ENCODE results near the gene KIRREL3.

DNA sequence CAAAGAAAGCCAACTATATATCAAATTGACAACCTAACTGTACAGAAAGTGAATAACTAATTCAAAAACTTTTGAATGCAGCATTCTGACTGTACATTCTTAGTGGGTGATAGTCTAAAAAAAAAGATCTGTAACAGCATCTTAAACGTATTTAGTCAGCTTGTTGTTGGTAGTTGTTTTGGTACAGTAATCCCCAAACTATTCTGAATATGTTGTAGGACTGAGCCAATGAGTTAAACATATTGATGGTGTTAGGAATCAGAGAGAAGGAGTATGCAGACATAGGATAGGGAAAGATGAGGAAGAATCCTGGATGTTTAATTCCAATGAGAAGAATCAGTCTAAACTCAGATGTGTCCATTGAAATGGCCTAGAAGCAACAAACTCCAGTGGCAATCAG is 41.9 kb upstream of the KIRREL3 start:
- no peak for TF ChIP-seq POLR2A (conservative IDR thresholded peaks at IDR 0.05)
- TF ChIP-seq, protein P1, sequence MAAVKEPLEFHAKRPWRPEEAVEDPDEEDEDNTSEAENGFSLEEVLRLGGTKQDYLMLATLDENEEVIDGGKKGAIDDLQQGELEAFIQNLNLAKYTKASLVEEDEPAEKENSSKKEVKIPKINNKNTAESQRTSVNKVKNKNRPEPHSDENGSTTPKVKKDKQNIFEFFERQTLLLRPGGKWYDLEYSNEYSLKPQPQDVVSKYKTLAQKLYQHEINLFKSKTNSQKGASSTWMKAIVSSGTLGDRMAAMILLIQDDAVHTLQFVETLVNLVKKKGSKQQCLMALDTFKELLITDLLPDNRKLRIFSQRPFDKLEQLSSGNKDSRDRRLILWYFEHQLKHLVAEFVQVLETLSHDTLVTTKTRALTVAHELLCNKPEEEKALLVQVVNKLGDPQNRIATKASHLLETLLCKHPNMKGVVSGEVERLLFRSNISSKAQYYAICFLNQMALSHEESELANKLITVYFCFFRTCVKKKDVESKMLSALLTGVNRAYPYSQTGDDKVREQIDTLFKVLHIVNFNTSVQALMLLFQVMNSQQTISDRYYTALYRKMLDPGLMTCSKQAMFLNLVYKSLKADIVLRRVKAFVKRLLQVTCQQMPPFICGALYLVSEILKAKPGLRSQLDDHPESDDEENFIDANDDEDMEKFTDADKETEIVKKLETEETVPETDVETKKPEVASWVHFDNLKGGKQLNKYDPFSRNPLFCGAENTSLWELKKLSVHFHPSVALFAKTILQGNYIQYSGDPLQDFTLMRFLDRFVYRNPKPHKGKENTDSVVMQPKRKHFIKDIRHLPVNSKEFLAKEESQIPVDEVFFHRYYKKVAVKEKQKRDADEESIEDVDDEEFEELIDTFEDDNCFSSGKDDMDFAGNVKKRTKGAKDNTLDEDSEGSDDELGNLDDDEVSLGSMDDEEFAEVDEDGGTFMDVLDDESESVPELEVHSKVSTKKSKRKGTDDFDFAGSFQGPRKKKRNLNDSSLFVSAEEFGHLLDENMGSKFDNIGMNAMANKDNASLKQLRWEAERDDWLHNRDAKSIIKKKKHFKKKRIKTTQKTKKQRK (IDR thresholded peaks at IDR 0.05; ENCODE audit: borderline replicate concordance, low read depth, low read length) = no peak
- TF ChIP-seq ZNF584 (CRISPR knock-in tag; IDR thresholded peaks at IDR 0.05; ENCODE audit: low read depth) = no peak
- no peak for TF ChIP-seq FOSL1 (tag; conservative IDR thresholded peaks at IDR 0.05)
- no peak for TF ChIP-seq FOXJ3 (CRISPR knock-in tag; IDR thresholded peaks at IDR 0.05)
- no peak for TF ChIP-seq YBX1 (IDR thresholded peaks at IDR 0.05)
- TF ChIP-seq, protein P2, sequence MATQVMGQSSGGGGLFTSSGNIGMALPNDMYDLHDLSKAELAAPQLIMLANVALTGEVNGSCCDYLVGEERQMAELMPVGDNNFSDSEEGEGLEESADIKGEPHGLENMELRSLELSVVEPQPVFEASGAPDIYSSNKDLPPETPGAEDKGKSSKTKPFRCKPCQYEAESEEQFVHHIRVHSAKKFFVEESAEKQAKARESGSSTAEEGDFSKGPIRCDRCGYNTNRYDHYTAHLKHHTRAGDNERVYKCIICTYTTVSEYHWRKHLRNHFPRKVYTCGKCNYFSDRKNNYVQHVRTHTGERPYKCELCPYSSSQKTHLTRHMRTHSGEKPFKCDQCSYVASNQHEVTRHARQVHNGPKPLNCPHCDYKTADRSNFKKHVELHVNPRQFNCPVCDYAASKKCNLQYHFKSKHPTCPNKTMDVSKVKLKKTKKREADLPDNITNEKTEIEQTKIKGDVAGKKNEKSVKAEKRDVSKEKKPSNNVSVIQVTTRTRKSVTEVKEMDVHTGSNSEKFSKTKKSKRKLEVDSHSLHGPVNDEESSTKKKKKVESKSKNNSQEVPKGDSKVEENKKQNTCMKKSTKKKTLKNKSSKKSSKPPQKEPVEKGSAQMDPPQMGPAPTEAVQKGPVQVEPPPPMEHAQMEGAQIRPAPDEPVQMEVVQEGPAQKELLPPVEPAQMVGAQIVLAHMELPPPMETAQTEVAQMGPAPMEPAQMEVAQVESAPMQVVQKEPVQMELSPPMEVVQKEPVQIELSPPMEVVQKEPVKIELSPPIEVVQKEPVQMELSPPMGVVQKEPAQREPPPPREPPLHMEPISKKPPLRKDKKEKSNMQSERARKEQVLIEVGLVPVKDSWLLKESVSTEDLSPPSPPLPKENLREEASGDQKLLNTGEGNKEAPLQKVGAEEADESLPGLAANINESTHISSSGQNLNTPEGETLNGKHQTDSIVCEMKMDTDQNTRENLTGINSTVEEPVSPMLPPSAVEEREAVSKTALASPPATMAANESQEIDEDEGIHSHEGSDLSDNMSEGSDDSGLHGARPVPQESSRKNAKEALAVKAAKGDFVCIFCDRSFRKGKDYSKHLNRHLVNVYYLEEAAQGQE (IDR thresholded peaks at IDR 0.05; ENCODE audit: borderline replicate concordance) = no peak
- TF ChIP-seq, protein P2 (CRISPR knock-in tag; IDR thresholded peaks at IDR 0.05; ENCODE audit: low read depth) = no peak
- TF ChIP-seq, protein P3, sequence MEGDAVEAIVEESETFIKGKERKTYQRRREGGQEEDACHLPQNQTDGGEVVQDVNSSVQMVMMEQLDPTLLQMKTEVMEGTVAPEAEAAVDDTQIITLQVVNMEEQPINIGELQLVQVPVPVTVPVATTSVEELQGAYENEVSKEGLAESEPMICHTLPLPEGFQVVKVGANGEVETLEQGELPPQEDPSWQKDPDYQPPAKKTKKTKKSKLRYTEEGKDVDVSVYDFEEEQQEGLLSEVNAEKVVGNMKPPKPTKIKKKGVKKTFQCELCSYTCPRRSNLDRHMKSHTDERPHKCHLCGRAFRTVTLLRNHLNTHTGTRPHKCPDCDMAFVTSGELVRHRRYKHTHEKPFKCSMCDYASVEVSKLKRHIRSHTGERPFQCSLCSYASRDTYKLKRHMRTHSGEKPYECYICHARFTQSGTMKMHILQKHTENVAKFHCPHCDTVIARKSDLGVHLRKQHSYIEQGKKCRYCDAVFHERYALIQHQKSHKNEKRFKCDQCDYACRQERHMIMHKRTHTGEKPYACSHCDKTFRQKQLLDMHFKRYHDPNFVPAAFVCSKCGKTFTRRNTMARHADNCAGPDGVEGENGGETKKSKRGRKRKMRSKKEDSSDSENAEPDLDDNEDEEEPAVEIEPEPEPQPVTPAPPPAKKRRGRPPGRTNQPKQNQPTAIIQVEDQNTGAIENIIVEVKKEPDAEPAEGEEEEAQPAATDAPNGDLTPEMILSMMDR (IDR thresholded peaks at IDR 0.05 in 2 of 3, conservative IDR thresholded peaks at IDR 0.05 in 1 of 3; ENCODE audit: insufficient read depth in 2 of 3, low read depth in 1 of 3, low read length in 3 of 3) = no peak
- no peak for TF ChIP-seq ZNF232 (CRISPR knock-in tag; IDR thresholded peaks at IDR 0.05)
- no peak for TF ChIP-seq ZBTB7A (IDR thresholded peaks at IDR 0.05; ENCODE audit: borderline replicate concordance, control insufficient read depth, low read depth, low read length)
- TF ChIP-seq ZNF124 (CRISPR knock-in tag; IDR thresholded peaks at IDR 0.05) = no peak
- TF ChIP-seq, protein P4, sequence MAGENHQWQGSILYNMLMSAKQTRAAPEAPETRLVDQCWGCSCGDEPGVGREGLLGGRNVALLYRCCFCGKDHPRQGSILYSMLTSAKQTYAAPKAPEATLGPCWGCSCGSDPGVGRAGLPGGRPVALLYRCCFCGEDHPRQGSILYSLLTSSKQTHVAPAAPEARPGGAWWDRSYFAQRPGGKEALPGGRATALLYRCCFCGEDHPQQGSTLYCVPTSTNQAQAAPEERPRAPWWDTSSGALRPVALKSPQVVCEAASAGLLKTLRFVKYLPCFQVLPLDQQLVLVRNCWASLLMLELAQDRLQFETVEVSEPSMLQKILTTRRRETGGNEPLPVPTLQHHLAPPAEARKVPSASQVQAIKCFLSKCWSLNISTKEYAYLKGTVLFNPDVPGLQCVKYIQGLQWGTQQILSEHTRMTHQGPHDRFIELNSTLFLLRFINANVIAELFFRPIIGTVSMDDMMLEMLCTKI (IDR thresholded peaks at IDR 0.05; ENCODE audit: partially characterized antibody) = no peak
- no peak for TF ChIP-seq CCAR2 (IDR thresholded peaks at IDR 0.05; ENCODE audit: low read depth, low read length)
- no peak for TF ChIP-seq MAFK (IDR thresholded peaks at IDR 0.05; ENCODE audit: low read length)

Measured in K562 (cell line).